ENCODE data around the gene UGDH.

GRCh38 chr4:39542611-39543012 is 15.4 kb upstream of the UGDH start:
- TF ChIP-seq CTCF (conservative IDR thresholded peaks at IDR 0.05; ENCODE audit: low read depth, low read length) (no peak), EZH2 (IDR thresholded peaks at IDR 0.05; ENCODE audit: borderline replicate concordance, low read depth, low read length, poor library complexity, severe bottlenecking) (no peak)

Data from A673 (cell line).